GM13976 (cell line): ENCODE data around the gene HPGD.

Experiments
- DNase-seq: peaks from one replicate; pipeline ENCODE4 v3.0.0; 2012; ENCODE audit warnings: low spot score
- in situ Hi-C: fragments of 300-500 bp; cut with MboI; formaldehyde crosslinking; loops from one replicate; pipeline ENCODE4 v1.12.0; 2022; ENCODE audit warnings: low sequenced_read_pairs, mixed read lengths, inconsistent platforms; ENCODE audit not compliant: unreplicated experiment
- TF ChIP-seq, protein P1 (sequence below): IDR thresholded peaks from 2 replicates; pipeline ENCODE4 v1.5.1; 2012; ENCODE audit warnings: borderline replicate concordance, mild to moderate bottlenecking; ENCODE audit not compliant: insufficient read depth; ENCODE audit errors: extremely low read depth, missing control alignments, control extremely low read depth

The HPGD gene

DNA sequence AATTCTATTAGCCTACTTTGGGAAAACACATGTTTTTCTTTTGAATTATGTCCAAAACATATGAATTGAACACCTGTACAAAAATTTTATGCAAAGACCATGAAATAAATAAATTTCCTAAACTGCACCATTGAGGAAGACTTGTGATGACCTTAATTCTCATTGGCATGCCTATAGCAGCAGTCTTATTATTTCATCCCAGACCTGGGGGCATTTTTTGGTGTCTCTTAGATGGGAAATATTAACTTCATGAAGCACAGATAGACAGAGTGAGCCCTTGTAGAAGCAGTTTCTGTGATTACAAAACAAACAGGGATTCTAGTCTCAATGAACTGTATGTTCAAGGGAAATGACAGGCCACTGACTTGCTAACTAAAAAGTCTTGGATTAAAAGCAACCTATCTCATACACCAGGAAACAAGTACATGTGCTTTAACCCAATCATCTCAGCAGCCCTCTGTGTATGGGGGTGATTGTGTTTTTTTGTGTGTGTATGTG is 32.0 kb upstream of the HPGD start:
- no peak for DNase-seq
- TF ChIP-seq, protein P1, sequence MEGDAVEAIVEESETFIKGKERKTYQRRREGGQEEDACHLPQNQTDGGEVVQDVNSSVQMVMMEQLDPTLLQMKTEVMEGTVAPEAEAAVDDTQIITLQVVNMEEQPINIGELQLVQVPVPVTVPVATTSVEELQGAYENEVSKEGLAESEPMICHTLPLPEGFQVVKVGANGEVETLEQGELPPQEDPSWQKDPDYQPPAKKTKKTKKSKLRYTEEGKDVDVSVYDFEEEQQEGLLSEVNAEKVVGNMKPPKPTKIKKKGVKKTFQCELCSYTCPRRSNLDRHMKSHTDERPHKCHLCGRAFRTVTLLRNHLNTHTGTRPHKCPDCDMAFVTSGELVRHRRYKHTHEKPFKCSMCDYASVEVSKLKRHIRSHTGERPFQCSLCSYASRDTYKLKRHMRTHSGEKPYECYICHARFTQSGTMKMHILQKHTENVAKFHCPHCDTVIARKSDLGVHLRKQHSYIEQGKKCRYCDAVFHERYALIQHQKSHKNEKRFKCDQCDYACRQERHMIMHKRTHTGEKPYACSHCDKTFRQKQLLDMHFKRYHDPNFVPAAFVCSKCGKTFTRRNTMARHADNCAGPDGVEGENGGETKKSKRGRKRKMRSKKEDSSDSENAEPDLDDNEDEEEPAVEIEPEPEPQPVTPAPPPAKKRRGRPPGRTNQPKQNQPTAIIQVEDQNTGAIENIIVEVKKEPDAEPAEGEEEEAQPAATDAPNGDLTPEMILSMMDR, result no peak
- in situ Hi-C loops, result no loop called here

DNA sequence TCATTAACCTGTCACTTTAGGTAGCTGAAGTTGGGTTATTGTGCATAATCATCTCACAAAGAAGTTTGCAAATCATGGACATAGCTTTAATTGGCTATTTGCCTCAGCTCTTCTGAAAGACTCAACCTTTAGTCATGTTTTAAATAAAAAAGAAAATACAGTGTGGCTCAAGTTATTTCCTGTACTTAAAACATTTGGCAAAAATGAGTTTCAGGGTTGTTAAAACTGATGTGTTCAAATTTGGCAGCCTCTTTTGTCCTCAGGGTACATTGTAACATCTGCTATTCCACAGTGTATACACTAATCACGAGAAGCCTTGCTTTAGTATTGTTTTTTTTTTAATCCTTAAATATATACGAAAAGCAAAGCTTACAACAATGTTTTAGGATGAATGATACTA is 31.5 kb upstream of the HPGD start:
- TF ChIP-seq, protein P1, result no peak
- DNase-seq, result no peak
- in situ Hi-C loops, result no loop called here

DNA sequence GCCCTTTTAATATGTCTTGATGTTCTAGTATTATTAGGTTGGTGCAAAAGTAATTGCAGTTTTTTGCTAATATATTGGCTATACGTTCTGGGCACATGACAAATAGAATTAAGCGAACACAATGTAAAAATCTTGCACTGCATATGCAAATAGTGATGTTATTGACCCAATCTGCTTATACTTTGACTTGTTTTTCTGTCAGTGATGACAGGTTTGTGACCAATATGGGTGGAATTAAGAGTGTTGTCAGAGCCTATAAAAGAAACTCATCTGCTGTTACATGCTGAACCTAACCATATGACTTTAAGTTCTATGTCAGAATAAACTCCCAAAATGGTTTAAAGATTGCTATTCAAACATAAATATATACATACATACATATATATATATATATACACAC is 30.7 kb upstream of the HPGD start:
- TF ChIP-seq, protein P1, result no peak
- no peak for DNase-seq
- in situ Hi-C loops, result no loop called here

DNA sequence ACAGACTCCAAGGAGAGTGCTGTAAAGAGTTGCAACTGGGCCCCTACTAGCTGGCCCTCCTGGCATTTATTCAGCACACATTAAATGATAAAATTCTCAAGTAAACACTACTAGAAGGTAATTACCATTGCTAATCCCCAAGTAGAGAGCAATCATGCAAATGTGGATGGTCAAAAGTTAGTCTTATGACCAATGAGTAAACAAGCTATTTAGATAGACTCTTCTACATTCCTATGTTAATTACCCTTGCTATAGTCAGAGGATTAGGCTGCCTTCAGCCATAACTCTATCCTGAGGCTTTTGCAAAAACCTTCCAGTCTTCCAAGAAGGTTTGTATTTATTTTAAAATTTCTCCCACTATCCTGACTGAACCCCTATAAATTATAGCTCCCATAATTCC is 28.3 kb upstream of the HPGD start:
- in situ Hi-C loops, result no loop called here
- DNase-seq, result no peak
- TF ChIP-seq, protein P1, result no peak

DNA sequence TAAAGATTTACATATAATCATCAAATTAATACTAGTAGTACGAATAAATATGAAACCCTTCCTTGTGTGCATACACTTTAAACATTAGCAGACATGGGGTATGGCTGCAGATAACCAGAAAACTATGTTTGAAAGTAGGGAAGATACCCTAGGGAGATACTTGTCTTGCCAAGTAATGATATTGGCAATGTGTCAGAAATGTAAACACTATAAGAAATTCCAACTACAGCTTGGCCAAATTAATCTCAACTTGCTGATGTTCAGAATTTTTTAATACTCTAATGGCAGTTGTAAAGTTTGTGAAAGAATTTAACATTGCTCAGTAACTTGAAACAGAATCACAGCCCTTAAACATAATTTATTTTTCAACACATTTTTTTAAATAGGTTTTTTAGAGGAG is 27.4 kb upstream of the HPGD start:
- TF ChIP-seq, protein P1, result no peak
- in situ Hi-C loops, result no loop called here

DNA sequence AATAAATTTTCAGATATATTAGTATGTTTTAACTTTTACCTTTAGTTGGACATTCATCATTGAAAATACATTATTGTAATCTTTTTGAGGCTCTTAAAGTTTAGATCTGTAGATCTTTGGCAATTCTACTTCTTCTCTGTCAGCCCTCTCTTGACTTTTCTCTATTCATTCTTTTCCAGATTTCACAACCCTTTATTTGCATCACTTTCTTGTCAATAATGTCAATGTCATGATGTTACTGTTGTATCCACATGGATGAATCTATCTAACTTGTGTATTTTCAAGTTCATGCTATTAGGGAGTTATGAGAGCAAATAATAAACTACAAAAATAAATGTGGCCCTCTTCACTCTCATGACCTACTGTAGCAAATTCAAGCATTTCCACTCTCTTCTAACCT is 23.0 kb upstream of the HPGD start:
- DNase-seq, result no peak
- in situ Hi-C loops, result no loop called here
- TF ChIP-seq, protein P1, result no peak

More for the DNA sequence above, 27.4 kb upstream of the HPGD start:
- no peak for DNase-seq

DNA sequence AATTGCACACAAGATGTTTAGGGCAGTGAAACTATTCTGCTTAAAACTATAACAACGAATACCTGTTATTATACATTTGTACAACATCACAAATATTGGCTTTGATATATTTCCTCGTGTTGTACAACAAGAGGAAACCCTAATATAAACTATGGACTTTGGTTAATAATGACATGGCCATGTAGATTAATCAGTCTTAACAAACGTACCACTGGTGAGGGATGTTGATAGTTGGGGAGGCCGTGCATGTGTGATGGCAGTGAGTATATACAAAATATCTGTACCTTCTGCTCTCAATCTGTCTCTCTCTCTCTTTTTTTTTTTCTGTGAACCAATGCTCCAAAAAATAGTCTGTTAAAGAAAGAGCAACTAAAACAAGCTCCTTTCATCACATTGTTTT is 22.2 kb upstream of the HPGD start:
- in situ Hi-C loops, result no loop called here
- no peak for DNase-seq
- TF ChIP-seq, protein P1, result no peak
